B cell (primary cell): ENCODE results near the gene SLC16A10. TPM values are rescaled to one million over a fixed set of nuclear protein-coding genes. Genes with fewer than 3 reads are reported as not detected.

Experiments used
- ATAC-seq: fragments of 200-7000 bp; cut with Tn5 transposase; one replicate; pipeline ENCODE4 v1.10.0; 2021; ENCODE audit warnings: low read depth, mild to moderate bottlenecking, moderate number of reproducible peaks, moderate library complexity
- CTCF ChIA-PET: fragments of 350-600 bp; sonication (Branson Sonifier 250); formaldehyde crosslinking; loops from one replicate; lab custom pipeline; 2021; ENCODE audit warnings: antibody characterized with exemption, inconsistent platforms; lab: Charles Lee
- POLR2A ChIA-PET: fragments of 350-600 bp; sonication (Branson Sonifier 250); formaldehyde crosslinking; loops from one replicate; lab custom pipeline; 2021; ENCODE audit warnings: antibody characterized with exemption; lab: Charles Lee
- DNase-seq: peaks from one replicate; pipeline ENCODE4 v3.0.0; 2013
- H2AFZ ChIP-seq: 2 replicates; pipeline ENCODE4 v1.6.1; 2012; ENCODE audit warnings: mild to moderate bottlenecking, low read depth, low read length; ENCODE audit not compliant: insufficient read depth, poor library complexity, severe bottlenecking
- H3K27ac ChIP-seq, 2 donors: 1 replicate in 1 of 2; 2 replicates in 1 of 2; pipeline ENCODE4 v1.5.1; 2012 to 2013; ENCODE audit warnings: low read length in 2 of 2, mild to moderate bottlenecking in 2 of 2, moderate library complexity in 1 of 2
- H3K27me3 ChIP-seq, 4 experiments: fragments of 200-600 bp in 1 of 4; sonication (generic) in 1 of 4; replicated peaks in 1 of 4; 1 replicate in 2 of 4; 2 replicates in 2 of 4; pipeline versions ENCODE4 v1.6.1 to v1.7.0; 2013 to 2016; ENCODE audit warnings: low read length in 3 of 4, mild to moderate bottlenecking in 2 of 4, mixed read lengths in 1 of 4, moderate library complexity in 1 of 4; ENCODE audit not compliant: insufficient read depth in 4 of 4, control insufficient read depth in 3 of 4; ENCODE audit errors: control extremely low read depth in 1 of 4
- H3K36me3 ChIP-seq, 2 experiments: replicated peaks in 1 of 2; 1 replicate in 1 of 2; 2 replicates in 1 of 2; pipeline versions ENCODE4 v1.6.1 to v1.7.1; 2013; ENCODE audit warnings: low read length in 1 of 2; ENCODE audit not compliant: insufficient read depth in 2 of 2, control insufficient read depth in 1 of 2; ENCODE audit errors: control extremely low read depth in 1 of 2, extremely low read depth in 1 of 2
- H3K4me1 ChIP-seq, 2 donors: fragments of 200-600 bp in 1 of 2; sonication (generic) in 1 of 2; 1 replicate in 1 of 2; 2 replicates in 1 of 2; pipeline versions ENCODE4 v1.5.1 to v1.6.1; 2013 to 2017; ENCODE audit warnings: low read length in 2 of 2; ENCODE audit not compliant: control insufficient read depth in 2 of 2, insufficient read depth in 2 of 2
- H3K4me2 ChIP-seq: replicated peaks from 2 replicates; pipeline ENCODE3; 2012; ENCODE audit warnings: mild to moderate bottlenecking, low read depth, low read length; ENCODE audit not compliant: poor library complexity, severe bottlenecking
- H3K4me3 ChIP-seq, 5 experiments: fragments of 200-600 bp in 1 of 5; sonication (generic) in 1 of 5; 1 replicate in 3 of 5; 2 replicates in 2 of 5; pipeline versions ENCODE4 v1.5.1 to v1.7.0; 2011 to 2016; ENCODE audit warnings: low read length in 4 of 5, mild to moderate bottlenecking in 4 of 5, low read depth in 2 of 5, control low read depth in 1 of 5, moderate library complexity in 1 of 5; ENCODE audit not compliant: insufficient read depth in 1 of 5; ENCODE audit errors: control extremely low read depth in 1 of 5, extremely low read depth in 1 of 5
- H3K79me2 ChIP-seq: fragments of 200-600 bp; sonication (generic); one replicate; pipeline ENCODE4 v1.6.0; 2016; ENCODE audit warnings: low read length; ENCODE audit not compliant: control insufficient read depth, insufficient read depth
- H3K9ac ChIP-seq: fragments of 200-600 bp; sonication (generic); 2 replicates; pipeline ENCODE4 v1.6.1; 2017; ENCODE audit warnings: mild to moderate bottlenecking, low read length, moderate library complexity
- H3K9me3 ChIP-seq, 3 donors: one replicate each; pipeline versions ENCODE4 v1.6.1 to v1.7.1; 2013; ENCODE audit warnings: low read length in 2 of 3; ENCODE audit not compliant: control insufficient read depth in 2 of 3, insufficient read depth in 1 of 3; ENCODE audit errors: control extremely low read depth in 1 of 3
- H4K20me1 ChIP-seq: 2 replicates; pipeline ENCODE4 v1.6.0; 2012; ENCODE audit warnings: mild to moderate bottlenecking, low read length; ENCODE audit not compliant: insufficient read depth, control insufficient read depth, poor library complexity, severe bottlenecking
- H3K27ac Mint-ChIP-seq: one replicate; pipeline ENCODE4 v1.8.0; 2021; ENCODE audit warnings: mixed read lengths
- H3K27me3 Mint-ChIP-seq: one replicate; pipeline ENCODE4 v1.8.0; 2021; ENCODE audit warnings: mixed read lengths
- H3K4me1 Mint-ChIP-seq: one replicate; pipeline ENCODE4 v1.8.0; 2021; ENCODE audit warnings: mixed read lengths
- H3K4me3 Mint-ChIP-seq: one replicate; pipeline ENCODE4 v1.8.0; 2021; ENCODE audit warnings: mixed read lengths
- H3K9me3 Mint-ChIP-seq: one replicate; pipeline ENCODE4 v1.8.0; 2022; ENCODE audit warnings: mixed read lengths; ENCODE audit not compliant: insufficient read depth
- EZH2 ChIP-seq: IDR thresholded peaks from 2 replicates; pipeline ENCODE4 v1.6.1; 2012; ENCODE audit warnings: borderline replicate concordance, low read depth, mild to moderate bottlenecking, moderate library complexity, low read length; ENCODE audit not compliant: insufficient read depth, poor library complexity, severe bottlenecking
- whole genome bisulfite sequencing: methylation state at CpG from one replicate; pipeline ENCODE4 v1.1.5; 2013; ENCODE audit warnings: missing lambda C conversion rate; ENCODE audit not compliant: insufficient coverage; 5-methylcytosine and 5-hydroxymethylcytosine counted together
- intact Hi-C: fragments of 100-400 bp; cut with micrococcal nuclease; formaldehyde crosslinking; loops from one replicate; pipeline ENCODE4 v1.10.0; 2022
- polyA plus RNA-seq: library from polyadenylated mRNA; depleted of rRNA; stranded (reverse); fragments of >200 nt; gene quantifications from 2 replicates; pipeline ENCODE4 v1.2.3, GENCODE V29; 2012
- total RNA-seq, 2 donors: library from RNA; stranded (reverse); fragments of 120-200 nt in 1 of 2; gene quantifications; 1 replicate in 1 of 2; 2 replicates in 1 of 2; pipeline versions ENCODE4 v1.2.3 to v1.2.4, GENCODE V29; 2013 to 2022
- TF ChIP-seq, protein P1 (sequence below): fragments of 200-600 bp; IDR thresholded peaks from one replicate; pipeline ENCODE4 v1.8.0; 2022; ENCODE audit warnings: antibody characterized with exemption, mild to moderate bottlenecking

SLC16A10 gene
- total and polyA plus RNA-seq, 2 donors (not counting 1 experiment from before 2014, with no cell fraction given): 0.06 to 0.71 TPM

DNA sequence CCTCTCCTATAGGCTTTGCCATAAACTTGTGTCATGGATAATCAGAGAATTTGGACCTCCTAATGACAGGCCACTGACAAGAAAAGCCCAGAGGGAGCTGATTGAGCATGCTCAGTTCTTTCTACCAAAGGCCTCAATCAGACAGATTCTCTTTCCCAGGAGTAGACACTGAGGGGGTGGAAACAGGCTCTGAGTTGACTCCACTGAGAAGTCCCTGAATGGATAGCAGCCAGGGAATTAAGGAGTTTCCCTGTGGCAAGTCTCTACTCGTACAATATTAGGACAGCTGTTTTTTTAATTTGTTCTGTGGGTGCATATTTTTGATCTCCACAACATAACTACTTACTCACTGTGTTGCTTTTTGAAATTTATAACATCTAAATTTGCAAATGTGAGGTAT is 63.3 kb downstream of the SLC16A10 start:
- no CpG with 5 or more reads among the region's 1 CpG for WGBS
- CTCF ChIA-PET: no interaction called here
- no peaks in the 10 kb centered on the region for H3K4me1 ChIP-seq

DNA sequence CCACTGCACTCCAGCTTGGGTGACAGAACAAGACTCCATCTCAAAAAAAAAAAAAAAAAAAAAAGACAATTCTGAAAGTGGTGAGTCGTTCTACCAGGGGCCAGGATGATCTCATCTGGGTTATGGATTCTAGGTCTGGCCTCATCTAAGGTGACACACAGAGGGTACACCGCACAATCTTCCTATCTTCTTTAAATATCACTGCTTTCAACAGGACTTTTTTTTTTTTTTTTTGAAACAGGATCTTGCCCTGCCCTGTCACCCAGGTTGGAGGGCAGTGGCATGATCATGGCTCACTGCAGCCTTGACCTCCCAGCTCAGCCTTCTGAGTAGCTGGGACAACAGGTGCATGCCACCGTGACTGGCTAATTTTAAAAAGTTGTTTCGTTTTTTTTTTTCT is 67.7 kb downstream of the SLC16A10 start:
- H3K4me3 ChIP-seq: no peak overlapping the region
- no peaks in the 10 kb centered on the region for H3K4me1 ChIP-seq
- ChIA-PET POLR2A (no interaction called here), CTCF (no interaction called here)
- no peaks in the 10 kb centered on the region for H3K79me2 ChIP-seq
- H3K9me3 ChIP-seq: no peaks in the 10 kb centered on the region
- H3K36me3 ChIP-seq: no peaks in the 10 kb centered on the region
- no peak for ATAC-seq
- H2AFZ ChIP-seq: no peak overlapping the region
- no peak for DNase-seq
- Mint-ChIP-seq H3K27ac (no peak overlapping the region), H3K27me3 (peaks cover 9% of the 10 kb centered on the region), H3K4me3 (no peak overlapping the region), H3K9me3 (no peaks in the 10 kb centered on the region), H3K4me1 (no peaks in the 10 kb centered on the region)
- no peak overlapping the region for H3K9ac ChIP-seq
- intact Hi-C loops: no loop called here
- H3K27ac ChIP-seq: no peak overlapping the region
- H4K20me1 ChIP-seq: no peaks in the 10 kb centered on the region
- no peaks in the 10 kb centered on the region for H3K27me3 ChIP-seq
- TF ChIP-seq EZH2: no peak
- TF ChIP-seq, protein P1, sequence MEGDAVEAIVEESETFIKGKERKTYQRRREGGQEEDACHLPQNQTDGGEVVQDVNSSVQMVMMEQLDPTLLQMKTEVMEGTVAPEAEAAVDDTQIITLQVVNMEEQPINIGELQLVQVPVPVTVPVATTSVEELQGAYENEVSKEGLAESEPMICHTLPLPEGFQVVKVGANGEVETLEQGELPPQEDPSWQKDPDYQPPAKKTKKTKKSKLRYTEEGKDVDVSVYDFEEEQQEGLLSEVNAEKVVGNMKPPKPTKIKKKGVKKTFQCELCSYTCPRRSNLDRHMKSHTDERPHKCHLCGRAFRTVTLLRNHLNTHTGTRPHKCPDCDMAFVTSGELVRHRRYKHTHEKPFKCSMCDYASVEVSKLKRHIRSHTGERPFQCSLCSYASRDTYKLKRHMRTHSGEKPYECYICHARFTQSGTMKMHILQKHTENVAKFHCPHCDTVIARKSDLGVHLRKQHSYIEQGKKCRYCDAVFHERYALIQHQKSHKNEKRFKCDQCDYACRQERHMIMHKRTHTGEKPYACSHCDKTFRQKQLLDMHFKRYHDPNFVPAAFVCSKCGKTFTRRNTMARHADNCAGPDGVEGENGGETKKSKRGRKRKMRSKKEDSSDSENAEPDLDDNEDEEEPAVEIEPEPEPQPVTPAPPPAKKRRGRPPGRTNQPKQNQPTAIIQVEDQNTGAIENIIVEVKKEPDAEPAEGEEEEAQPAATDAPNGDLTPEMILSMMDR: no peak
- H3K4me2 ChIP-seq: no peak overlapping the region
- WGBS: 93% methylated on average over 3 of the region's 4 CpGs

More for the DNA sequence above, 63.3 kb downstream of the SLC16A10 start:
- Mint-ChIP-seq H3K4me1 (no peaks in the 10 kb centered on the region), H3K27ac (no peak overlapping the region), H3K4me3 (no peak overlapping the region), H3K27me3 (peaks cover 9% of the 10 kb centered on the region), H3K9me3 (no peaks in the 10 kb centered on the region)
- Histone ChIP-seq H3K27ac (no peak overlapping the region), H3K36me3 (no peaks in the 10 kb centered on the region), H4K20me1 (no peaks in the 10 kb centered on the region), H3K79me2 (no peaks in the 10 kb centered on the region), H3K9ac (no peak overlapping the region), H2AFZ (no peak overlapping the region), H3K4me2 (no peak overlapping the region), H3K4me3 (no peak overlapping the region), H3K27me3 (no peaks in the 10 kb centered on the region), H3K9me3 (peaks cover 0 to 2% (median 0%) of the 10 kb centered on the region in 3 donors)
- ATAC-seq (no peak), DNase-seq (no peak)
- no peak for TF ChIP-seq EZH2
- TF ChIP-seq, protein P1: no peak
- POLR2A ChIA-PET: no interaction called here
- intact Hi-C loops: no loop called here
